ENCODE results near the gene NDUFB4.
A peak's percentile ranks its signal among the peaks of the same experiment; 100 is the strongest.

The NDUFB4 gene

GRCh38 chr3:120596116-120596852 lies at the start of gene NDUFB4:
Gene NDUFB4, plus strand, starts transcription at chr3:120596336. Its CDS starts 24 bp downstream, at chr3:120596360.
- no peak for TF ChIP-seq CTCF (conservative IDR thresholded peaks at IDR 0.05; ENCODE audit: control insufficient read depth, insufficient read depth, low read depth, low read length)

GRCh38 chr3:120550546-120550945 lies 45.6 kb upstream of the NDUFB4 start:
- DNase-seq (ENCODE audit: low read depth) = peak; percentile 94
- TF ChIP-seq CTCF (conservative IDR thresholded peaks at IDR 0.05; ENCODE audit: control insufficient read depth, insufficient read depth, low read depth, low read length) = no peak
- H3K4me3 ChIP-seq (ENCODE audit: control insufficient read depth, low read depth, low read length) = no peak overlapping the region

More at GRCh38 chr3:120596116-120596852, at the start of gene NDUFB4:
- DNase-seq (ENCODE audit: low read depth) = peak; percentile 98
- peak within 1 kb of the TSS; percentile 74 for H3K4me3 ChIP-seq (ENCODE audit: control insufficient read depth, low read depth, low read length)

GRCh38 chr3:120552184-120553172 lies 43.7 kb upstream of the NDUFB4 start:
- TF ChIP-seq CTCF (conservative IDR thresholded peaks at IDR 0.05; ENCODE audit: control insufficient read depth, insufficient read depth, low read depth, low read length) = no peak
- H3K4me3 ChIP-seq (ENCODE audit: control insufficient read depth, low read depth, low read length) = no peak overlapping the region
- peak; percentile 35 for DNase-seq (ENCODE audit: low read depth)

GRCh38 chr3:120554812-120555606 lies 41.1 kb upstream of the NDUFB4 start:
- DNase-seq (ENCODE audit: low read depth) = peak; percentile 89
- TF ChIP-seq CTCF (conservative IDR thresholded peaks at IDR 0.05; ENCODE audit: control insufficient read depth, insufficient read depth, low read depth, low read length) = no peak

GRCh38 chr3:120555657-120556509 lies 40.3 kb upstream of the NDUFB4 start:
- no peak for TF ChIP-seq CTCF (conservative IDR thresholded peaks at IDR 0.05; ENCODE audit: control insufficient read depth, insufficient read depth, low read depth, low read length)
- DNase-seq (ENCODE audit: low read depth) = no peak
- no peak overlapping the region for H3K4me3 ChIP-seq (ENCODE audit: control insufficient read depth, low read depth, low read length)

More at GRCh38 chr3:120554812-120555606, 41.1 kb upstream of the NDUFB4 start:
- no peak overlapping the region for H3K4me3 ChIP-seq (ENCODE audit: control insufficient read depth, low read depth, low read length)
